PC-9 (cell line): ENCODE measurements around the gene PILRA.
"Not testable (repeated sequence)": the region's sequence is repeated elsewhere in the genome, so short reads cannot be mapped to it uniquely, and the experiment has no call there.

ENCODE experiments used
- CTCF ChIP-seq: fragments of 200-600 bp; sonication (generic); conservative IDR thresholded peaks from 2 replicates; pipeline ENCODE4 v1.6.1; 2017; ENCODE audit warnings: mixed run types, antibody characterized with exemption, mild to moderate bottlenecking, moderate library complexity
- EZH2 ChIP-seq: fragments of 200-600 bp; sonication (generic); IDR thresholded peaks from 2 replicates; pipeline ENCODE4 v1.8.0; 2017; ENCODE audit warnings: antibody characterized with exemption, low read depth

GRCh38 chr7:100325671-100326070, 47.6 kb upstream of the PILRA start:
- TF ChIP-seq EZH2, CTCF: not testable (repeated sequence)
